T-helper 1 cell treated with Interleukin-12 subunit alpha and Interleukin-12 subunit beta and Interleukin-4 antibody, amounts not matched to agents 30 μg/mL and 1 μg/mL, for 36 hours (primary cell): ENCODE results near the gene OCIAD2.
"Not testable (repeated sequence)": the region's sequence is repeated elsewhere in the genome, so short reads cannot be mapped to it uniquely, and the experiment has no call there.

ENCODE experiments used
- H3K27ac Mint-ChIP-seq: one replicate; pipeline ENCODE4 v1.8.0; 2021; ENCODE audit warnings: mild to moderate bottlenecking, mixed read lengths
- H3K27me3 Mint-ChIP-seq: one replicate; pipeline ENCODE4 v1.8.0; 2021; ENCODE audit warnings: low read depth, mixed read lengths
- H3K36me3 Mint-ChIP-seq: one replicate; pipeline ENCODE4 v1.8.0; 2021; ENCODE audit warnings: low read depth, mixed read lengths
- H3K4me1 Mint-ChIP-seq: one replicate; pipeline ENCODE4 v1.8.0; 2021; ENCODE audit warnings: low read depth, mixed read lengths
- H3K4me3 Mint-ChIP-seq: one replicate; pipeline ENCODE4 v1.8.0; 2021; ENCODE audit warnings: mild to moderate bottlenecking, moderate library complexity, mixed read lengths
- H3K9me3 Mint-ChIP-seq: one replicate; pipeline ENCODE4 v1.8.0; 2021; ENCODE audit warnings: mixed read lengths

The OCIAD2 gene

GRCh38 chr4:48853604-48854394 lies 52.8 kb downstream of the OCIAD2 start:
- Mint-ChIP-seq H3K27me3 (no peaks in the 10 kb centered on the region), H3K27ac (no peak overlapping the region)

GRCh38 chr4:48851651-48852050 lies 54.9 kb downstream of the OCIAD2 start:
- Mint-ChIP-seq H3K36me3 (peaks cover 38% of the 10 kb centered on the region), H3K27ac (no peak overlapping the region), H3K4me1 (peaks cover 6% of the 10 kb centered on the region), H3K27me3 (no peaks in the 10 kb centered on the region), H3K9me3 (peaks cover 6% of the 10 kb centered on the region), H3K4me3 (no peak overlapping the region)

More at GRCh38 chr4:48853604-48854394, 52.8 kb downstream of the OCIAD2 start:
- peaks cover 39% of the 10 kb centered on the region for H3K36me3 Mint-ChIP-seq
- no peaks in the 10 kb centered on the region for H3K9me3 Mint-ChIP-seq
- peaks cover 2% of the 10 kb centered on the region for H3K4me1 Mint-ChIP-seq
- no peak overlapping the region for H3K4me3 Mint-ChIP-seq

- H3K27ac Mint-ChIP-seq, H3K27me3 Mint-ChIP-seq, H3K4me1 Mint-ChIP-seq, H3K9me3 Mint-ChIP-seq, H3K4me3 Mint-ChIP-seq: not testable (repeated sequence)
- H3K36me3 Mint-ChIP-seq: peaks cover 50% of the 10 kb centered on the region
These were observed 57.8 kb downstream of the OCIAD2 start for GRCh38 chr4:48848799-48849198.

- peaks cover 42% of the 10 kb centered on the region for H3K36me3 Mint-ChIP-seq
- H3K27me3 Mint-ChIP-seq: no peaks in the 10 kb centered on the region
- peaks cover 7% of the 10 kb centered on the region for H3K4me1 Mint-ChIP-seq
- no peak overlapping the region for H3K4me3 Mint-ChIP-seq
- H3K27ac Mint-ChIP-seq: no peak overlapping the region
- H3K9me3 Mint-ChIP-seq: peaks cover 10% of the 10 kb centered on the region
These were observed 61.7 kb downstream of the OCIAD2 start for GRCh38 chr4:48844843-48845242.

- Mint-ChIP-seq H3K27ac (no peak overlapping the region), H3K4me3 (no peak overlapping the region), H3K36me3 (peaks cover 39% of the 10 kb centered on the region), H3K27me3 (no peaks in the 10 kb centered on the region), H3K9me3 (peaks cover 4% of the 10 kb centered on the region), H3K4me1 (peaks cover 4% of the 10 kb centered on the region)
These were observed 65.3 kb downstream of the OCIAD2 start for GRCh38 chr4:48841045-48841827.

GRCh38 chr4:48836658-48837057 lies 69.9 kb downstream of the OCIAD2 start:
- peaks cover 13% of the 10 kb centered on the region for H3K4me1 Mint-ChIP-seq
- no peak overlapping the region for H3K4me3 Mint-ChIP-seq
- no peak overlapping the region for H3K27ac Mint-ChIP-seq
- no peaks in the 10 kb centered on the region for H3K9me3 Mint-ChIP-seq
- no peaks in the 10 kb centered on the region for H3K27me3 Mint-ChIP-seq
- peaks cover 31% of the 10 kb centered on the region for H3K36me3 Mint-ChIP-seq
